ENCODE results near the gene AAK1.

DNA sequence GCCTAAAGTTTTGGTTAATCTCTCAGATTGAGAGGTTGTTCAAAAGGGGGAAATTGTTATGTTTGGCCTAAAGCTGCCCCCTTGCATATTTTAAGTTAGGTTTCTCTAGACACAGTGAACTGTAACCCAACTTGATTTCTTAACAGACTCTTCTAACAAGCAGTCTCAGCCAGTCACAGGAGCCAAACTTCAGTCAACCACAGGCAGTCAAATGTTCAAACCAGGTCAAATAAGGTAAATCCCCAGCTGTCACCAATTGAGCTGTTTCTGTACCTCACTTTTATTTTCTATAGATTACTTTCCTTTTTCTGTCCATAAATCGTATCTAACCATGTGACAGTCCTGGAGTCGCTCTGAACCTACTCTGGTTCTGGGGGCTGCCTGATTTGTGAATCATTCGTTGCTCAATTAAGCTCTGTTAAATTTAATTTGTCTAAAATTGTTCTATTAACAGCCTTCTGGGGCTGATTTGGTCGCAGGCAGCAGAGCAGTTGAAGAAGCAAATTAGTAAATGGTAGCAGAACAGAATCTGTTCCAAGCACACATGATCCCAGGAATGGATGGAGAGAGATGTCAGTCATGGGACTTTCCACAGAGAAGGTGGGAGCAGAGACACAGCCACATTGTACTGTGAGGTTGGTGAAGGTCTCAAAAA, 189.9 kb downstream of the AAK1 start:
- no peak for TF ChIP-seq CTCF (IDR thresholded peaks at IDR 0.05)
- no peak for TF ChIP-seq EZH2 (IDR thresholded peaks at IDR 0.05)
- TF ChIP-seq EZH2phosphoT487 (IDR thresholded peaks at IDR 0.05): no peak

All from neural progenitor cell (in vitro differentiated cells).